ENCODE results near the gene STRA6. TPM values are rescaled to one million over a fixed set of nuclear protein-coding genes. Genes with fewer than 3 reads are reported as not detected.

The STRA6 gene
- total RNA-seq, 2 donors from 2014 or later, result not detected

GRCh38 chr15:74129586-74130154 is 72.9 kb downstream of the STRA6 start:
- DNase-seq (no peak), ATAC-seq (no peak)
- intact Hi-C loops (cut with DNase I), result loop anchor here (5.0 to 10.0 kb wide), 3 partner anchors 115 to 193 kb away; no protein-coding TSS in a partner anchor

Other genes with a start within 250 kb of the STRA6 start
- 10 to 100 TPM; 20.3 to 21.1 TPM for gene STOML1, start 210.5 kb downstream of the STRA6 start, total RNA-seq
- gene PML, start 208.1 kb downstream of the STRA6 start, total RNA-seq, result 10 to 100 TPM; 23.4 to 38.7 TPM
- not detected for gene GOLGA6A, start 120.2 kb downstream of the STRA6 start, total RNA-seq
- gene ISLR2, start 72.2 kb downstream of the STRA6 start, total RNA-seq, result 1 to 10 TPM; 1.9 to 3.9 TPM
- 10 to 100 TPM; 22.8 to 28.2 TPM for gene ISLR, start 29.1 kb downstream of the STRA6 start, total RNA-seq
- not detected for gene CCDC33, start 33.5 kb upstream of the STRA6 start, total RNA-seq
- gene CYP11A1, start 164.9 kb upstream of the STRA6 start, total RNA-seq, result 1 to 10 TPM in 1 of 2 donors, under 1 TPM in 1; 0.29 to 1.8 TPM
- 1 to 10 TPM; 1.8 to 1.9 TPM for gene SEMA7A, start 231.2 kb upstream of the STRA6 start, total RNA-seq

All from left cardiac atrium (tissue), 4 donors.